Measurements from ENCODE around the gene CREB5.

GRCh38 chr7:28609608-28610007, 197.3 kb downstream of the CREB5 start:
- TF ChIP-seq POLR2A (IDR thresholded peaks at IDR 0.05; ENCODE audit: low read depth) (no peak), POLR2AphosphoS5 (IDR thresholded peaks at IDR 0.05) (no peak), CTCF (IDR thresholded peaks at IDR 0.05) (no peak), EP300 (IDR thresholded peaks at IDR 0.05) (no peak)

Data from esophagus muscularis mucosa (tissue), 4 donors.